GM12865 (cell line): ENCODE results near the gene BICDL1.

Source experiments
- DNase-seq: peaks from one replicate; pipeline ENCODE4 v3.0.0; 2010; ENCODE audit warnings: low read depth
- H3K4me3 ChIP-seq: 2 replicates; pipeline ENCODE4 v1.5.1; 2011; ENCODE audit warnings: mild to moderate bottlenecking, low read depth, low read length, control low read depth
- TF ChIP-seq, protein P1 (sequence below): IDR thresholded peaks from 2 replicates; pipeline ENCODE4 v1.5.1; 2011; ENCODE audit warnings: low read length, control low read depth, low read depth, inconsistent platforms; ENCODE audit not compliant: insufficient read depth; ENCODE audit errors: missing control alignments

Gene BICDL1

DNA sequence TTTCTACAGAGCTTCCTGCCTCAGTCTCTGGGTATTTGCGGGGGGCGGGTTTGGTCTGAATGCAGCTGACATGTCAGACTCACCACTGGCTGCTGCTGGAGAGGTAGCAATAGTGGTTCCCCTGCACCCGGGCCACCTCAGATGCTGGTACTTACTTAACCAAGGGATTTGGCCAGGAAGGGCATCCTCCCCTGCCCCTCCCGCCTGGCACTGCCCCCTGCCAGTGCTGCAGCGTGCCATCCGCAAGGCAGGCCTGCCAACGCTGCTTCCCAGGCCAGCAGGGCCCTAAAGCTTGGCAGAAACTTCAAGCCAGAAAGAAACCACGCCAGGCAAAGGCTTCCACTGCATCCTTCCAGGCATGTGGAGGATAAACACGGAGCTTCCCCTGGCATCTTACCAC is 105.4 kb downstream of the BICDL1 start:
- TF ChIP-seq, protein P1, sequence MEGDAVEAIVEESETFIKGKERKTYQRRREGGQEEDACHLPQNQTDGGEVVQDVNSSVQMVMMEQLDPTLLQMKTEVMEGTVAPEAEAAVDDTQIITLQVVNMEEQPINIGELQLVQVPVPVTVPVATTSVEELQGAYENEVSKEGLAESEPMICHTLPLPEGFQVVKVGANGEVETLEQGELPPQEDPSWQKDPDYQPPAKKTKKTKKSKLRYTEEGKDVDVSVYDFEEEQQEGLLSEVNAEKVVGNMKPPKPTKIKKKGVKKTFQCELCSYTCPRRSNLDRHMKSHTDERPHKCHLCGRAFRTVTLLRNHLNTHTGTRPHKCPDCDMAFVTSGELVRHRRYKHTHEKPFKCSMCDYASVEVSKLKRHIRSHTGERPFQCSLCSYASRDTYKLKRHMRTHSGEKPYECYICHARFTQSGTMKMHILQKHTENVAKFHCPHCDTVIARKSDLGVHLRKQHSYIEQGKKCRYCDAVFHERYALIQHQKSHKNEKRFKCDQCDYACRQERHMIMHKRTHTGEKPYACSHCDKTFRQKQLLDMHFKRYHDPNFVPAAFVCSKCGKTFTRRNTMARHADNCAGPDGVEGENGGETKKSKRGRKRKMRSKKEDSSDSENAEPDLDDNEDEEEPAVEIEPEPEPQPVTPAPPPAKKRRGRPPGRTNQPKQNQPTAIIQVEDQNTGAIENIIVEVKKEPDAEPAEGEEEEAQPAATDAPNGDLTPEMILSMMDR = no peak
- no peak for DNase-seq
- no peak overlapping the region for H3K4me3 ChIP-seq

- TF ChIP-seq, protein P1 = no peak
- H3K4me3 ChIP-seq = no peak overlapping the region
- no peak for DNase-seq
These were observed 106.3 kb downstream of the BICDL1 start for GRCh38 chr12:120095331-120095730.

- TF ChIP-seq, protein P1 = no peak
- no peak overlapping the region for H3K4me3 ChIP-seq
- no peak for DNase-seq
These were observed 106.7 kb downstream of the BICDL1 start for GRCh38 chr12:120095736-120096135.

DNA sequence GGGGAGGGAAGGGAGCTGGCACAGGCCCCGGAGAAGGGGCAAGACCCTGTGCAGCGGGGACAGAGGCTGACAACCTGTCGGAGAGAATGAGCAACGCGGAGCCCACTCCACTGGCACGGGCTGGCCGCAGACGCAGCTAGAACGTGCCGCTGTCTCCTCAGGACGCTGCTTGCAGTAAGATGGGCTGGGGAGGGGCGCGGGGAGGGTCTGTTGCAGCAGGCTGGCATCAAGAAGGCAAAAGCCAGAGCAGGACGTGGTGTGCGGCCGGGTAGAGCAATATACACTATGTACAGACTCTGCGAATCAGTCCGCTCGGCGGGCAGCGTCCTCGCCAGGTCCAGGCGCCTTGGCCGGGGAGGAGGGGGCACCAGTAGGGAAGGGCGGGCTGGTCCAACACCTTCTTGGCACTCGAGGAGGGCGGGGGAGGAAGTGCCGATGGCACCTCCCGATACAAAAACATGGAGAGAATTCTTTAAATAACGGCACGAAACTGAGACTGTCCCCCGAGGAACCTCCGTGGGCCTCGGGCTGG is 107.7 kb downstream of the BICDL1 start:
- TF ChIP-seq, protein P1 = no peak
- no peak overlapping the region for H3K4me3 ChIP-seq
- no peak for DNase-seq

GRCh38 chr12:120098756-120099470 is 109.9 kb downstream of the BICDL1 start:
- no peak for DNase-seq
- no peak overlapping the region for H3K4me3 ChIP-seq
- TF ChIP-seq, protein P1 = no peak

DNA sequence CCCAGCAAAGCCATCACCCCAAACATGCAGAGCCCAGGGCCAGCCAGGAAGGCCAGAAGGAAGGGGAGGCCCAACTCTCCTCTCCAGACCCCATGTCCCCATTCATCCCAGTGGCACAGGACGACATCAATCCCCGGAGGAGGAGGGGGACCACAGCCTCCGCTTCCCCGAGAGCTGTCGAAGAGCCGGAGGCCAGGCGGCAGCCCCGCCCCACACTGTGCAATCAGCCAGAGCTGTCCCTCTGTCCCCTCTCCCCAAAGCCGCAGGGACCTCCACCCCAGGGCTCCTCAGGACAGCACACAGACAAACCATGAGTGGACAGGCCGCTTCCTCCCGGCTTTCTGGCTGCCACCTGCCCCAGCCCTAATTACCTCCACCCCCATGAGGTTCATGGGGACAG is 110.7 kb downstream of the BICDL1 start:
- DNase-seq = no peak
- TF ChIP-seq, protein P1 = no peak
- H3K4me3 ChIP-seq = no peak overlapping the region

DNA sequence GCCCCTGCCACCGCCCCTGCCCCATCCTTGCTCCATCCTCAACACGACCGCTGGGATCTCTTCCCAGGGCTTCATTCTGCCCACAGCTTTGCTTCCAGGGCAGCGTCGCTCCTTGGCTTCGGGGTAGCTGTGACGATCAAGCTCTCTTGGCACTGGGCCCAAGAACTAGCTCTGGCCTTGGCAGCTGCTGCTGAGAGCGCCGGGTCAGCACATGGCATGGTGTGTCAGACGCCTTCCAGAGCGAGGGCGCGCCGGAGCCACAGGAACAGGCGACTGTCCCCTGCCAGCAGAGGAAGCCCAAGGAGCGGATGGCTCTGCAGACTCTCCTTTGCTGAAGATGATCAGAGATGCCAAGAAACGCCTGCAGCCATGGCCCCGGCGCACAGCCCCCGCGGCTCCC is 111.6 kb downstream of the BICDL1 start:
- TF ChIP-seq, protein P1 = no peak
- DNase-seq = no peak
- H3K4me3 ChIP-seq = no peak overlapping the region
